ENCODE measurements around the gene RAP1GAP. TPM values are rescaled to one million over a fixed set of nuclear protein-coding genes. Genes with fewer than 3 reads are reported as not detected.

Gene RAP1GAP
- total and polyA plus RNA-seq, 2 of the 13 experiments (the other 11 are each of a cell fraction or from before 2014, with no cell fraction given) = 11.9 to 37.5 TPM

GRCh38 chr1:21623410-21623961, 45.7 kb downstream of the RAP1GAP start (continued):
- TF ChIP-seq FOSL2 (CRISPR knock-in tag; IDR thresholded peaks at IDR 0.05) = peak; percentile 65
- no peak for TF ChIP-seq CENPX (CRISPR knock-in tag; IDR thresholded peaks at IDR 0.05)
- TF ChIP-seq BCL3 (CRISPR knock-in tag; IDR thresholded peaks at IDR 0.05) = no peak
- TF ChIP-seq SAP130 (CRISPR knock-in tag; IDR thresholded peaks at IDR 0.05; ENCODE audit: low read depth) = peak; percentile 90
- peak; percentile 24; the same call in 1 of the 2 replicates for TF ChIP-seq FOXJ3 (CRISPR knock-in tag; IDR thresholded peaks at IDR 0.05; ENCODE audit: borderline replicate concordance)
- 0 out of 2 replicates have a peak, but pooled peaks have one; percentile 52 for TF ChIP-seq ZNF614 (CRISPR knock-in tag; IDR thresholded peaks at IDR 0.05; ENCODE audit: borderline replicate concordance)
- TF ChIP-seq PRDM15 (CRISPR knock-in tag; IDR thresholded peaks at IDR 0.05) = no peak
- peak; percentile 79 for TF ChIP-seq HOXA3 (CRISPR knock-in tag; IDR thresholded peaks at IDR 0.05)
- no peak for TF ChIP-seq STAT5B (CRISPR knock-in tag; IDR thresholded peaks at IDR 0.05)
- TF ChIP-seq ERF (CRISPR knock-in tag; IDR thresholded peaks at IDR 0.05) = peak; percentile 89
- TF ChIP-seq ZNF891 (CRISPR knock-in tag; IDR thresholded peaks at IDR 0.05) = no peak; the same call in 1 of the 2 replicates
- TF ChIP-seq ADNP (CRISPR knock-in tag; IDR thresholded peaks at IDR 0.05) = no peak
- no peak; the same call in 1 of the 2 replicates for TF ChIP-seq SIX4 (CRISPR knock-in tag; IDR thresholded peaks at IDR 0.05)
- TF ChIP-seq ZNF772 (CRISPR knock-in tag; IDR thresholded peaks at IDR 0.05) = peak; percentile 75; the same call in 1 of the 2 replicates
- no peak for TF ChIP-seq ZNF570 (CRISPR knock-in tag; IDR thresholded peaks at IDR 0.05; ENCODE audit: borderline replicate concordance)
- TF ChIP-seq GABPA (IDR thresholded peaks at IDR 0.05; ENCODE audit: low read depth, low read length) = no peak
- peak; percentile 71 for TF ChIP-seq GABPA (CRISPR knock-in tag; IDR thresholded peaks at IDR 0.05; ENCODE audit: low read depth)
- TF ChIP-seq ISL2 (CRISPR knock-in tag; IDR thresholded peaks at IDR 0.05) = peak; percentile 76; the same call in 1 of the 2 replicates
- no peak for TF ChIP-seq RBM22 (optimal IDR thresholded peaks at IDR 0.05; ENCODE audit: low read length)
- peak; percentile 76; the same call in 1 of the 2 replicates for TF ChIP-seq ZBTB26 (CRISPR knock-in tag; IDR thresholded peaks at IDR 0.05; ENCODE audit: borderline replicate concordance)
- peak; percentile 70; the same call in 1 of the 2 replicates for TF ChIP-seq MXD4 (CRISPR knock-in tag; IDR thresholded peaks at IDR 0.05)
- no peak for TF ChIP-seq HNRNPH1 (optimal IDR thresholded peaks at IDR 0.05; ENCODE audit: low read depth, low read length)
- no peak for TF ChIP-seq ZNF230 (CRISPR knock-in tag; IDR thresholded peaks at IDR 0.05)
- 0 out of 2 replicates have a peak, but pooled peaks have one; percentile 58 for TF ChIP-seq ZNF761 (CRISPR knock-in tag; conservative IDR thresholded peaks at IDR 0.05)
- TF ChIP-seq ZNF790 (CRISPR knock-in tag; IDR thresholded peaks at IDR 0.05; ENCODE audit: borderline replicate concordance) = 0 out of 2 replicates have a peak, but pooled peaks have one; percentile 31
- 0 out of 2 replicates have a peak, but pooled peaks have one; percentile 56 for TF ChIP-seq ZKSCAN5 (CRISPR knock-in tag; IDR thresholded peaks at IDR 0.05)
- peak; percentile 89 for TF ChIP-seq TARDBP (CRISPR knock-in tag; IDR thresholded peaks at IDR 0.05)

Measured in HepG2 (cell line).